Ascending aorta (tissue), 2 donors: ENCODE measurements around the gene ZNF778. TPM values are rescaled to one million over a fixed set of nuclear protein-coding genes. Genes with fewer than 3 reads are reported as not detected.
"Not testable (repeated sequence)": the region's sequence is repeated elsewhere in the genome, so short reads cannot be mapped to it uniquely, and the experiment has no call there.

Source experiments
- DNase-seq, 2 donors: peaks; one replicate each; pipeline ENCODE4 v3.0.0-alpha.2; 2019; ENCODE audit warnings: low spot score in 2 of 2
- H3K27ac ChIP-seq, 2 donors: fragments of 200-600 bp; sonication (generic); one replicate each; pipeline ENCODE4 v1.5.1; 2016 to 2017; ENCODE audit warnings: mild to moderate bottlenecking in 1 of 2
- H3K27me3 ChIP-seq: fragments of 200-600 bp; sonication (generic); one replicate; pipeline ENCODE4 v1.5.1; 2017
- H3K36me3 ChIP-seq, 2 donors: fragments of 200-600 bp; sonication (generic); one replicate each; pipeline ENCODE4 v1.5.1; 2016
- H3K4me1 ChIP-seq, 2 donors: fragments of 200-600 bp; sonication (generic); one replicate each; pipeline ENCODE4 v1.5.1; 2016 to 2017; ENCODE audit warnings: mild to moderate bottlenecking in 1 of 2
- H3K4me3 ChIP-seq, 2 donors: fragments of 200-600 bp; sonication (generic); one replicate each; pipeline ENCODE4 v1.5.1; 2016 to 2017; ENCODE audit warnings: mild to moderate bottlenecking in 1 of 2
- H3K9me3 ChIP-seq, 2 donors: fragments of 200-600 bp; sonication (generic); one replicate each; pipeline ENCODE4 v1.5.1; 2016
- CTCF ChIP-seq, 3 experiments: fragments of 200-600 bp in 2 of 3; fragments of 450-650 bp in 1 of 3; sonication (generic) in 2 of 3; IDR thresholded peaks; one replicate each; pipeline ENCODE4 v1.5.1; 2016 to 2019; ENCODE audit warnings: antibody characterized with exemption in 3 of 3, mild to moderate bottlenecking in 1 of 3, moderate library complexity in 1 of 3
- intact Hi-C: fragments of 100-400 bp; cut with DNase I; formaldehyde crosslinking; loops from one replicate; pipeline ENCODE4 v1.15.1; 2023
- total RNA-seq: library from RNA; depleted of rRNA; stranded (reverse); fragments of >200 nt; gene quantifications from one replicate; pipeline ENCODE4 v1.1.0, GENCODE V29; 2016

Gene ZNF778
- total RNA-seq, 1 donor from 2014 or later, result 1.5 TPM

GRCh38 chr16:89261691-89262563, 44.4 kb downstream of the ZNF778 start:
- no peak for TF ChIP-seq CTCF (IDR thresholded peaks at IDR 0.05)
- intact Hi-C loops, result no loop called here
- DNase-seq, result no peak
- peaks cover 2 to 3% of the 10 kb centered on the region in 2 donors for H3K4me1 ChIP-seq
- no peak overlapping the region for H3K27ac ChIP-seq
- H3K4me3 ChIP-seq, result no peak overlapping the region
- H3K27me3 ChIP-seq, result no peaks in the 10 kb centered on the region
- peaks cover 18 to 19% of the 10 kb centered on the region in 2 donors for H3K36me3 ChIP-seq
- H3K9me3 ChIP-seq, result peaks cover 5 to 7% of the 10 kb centered on the region in 2 donors

DNA sequence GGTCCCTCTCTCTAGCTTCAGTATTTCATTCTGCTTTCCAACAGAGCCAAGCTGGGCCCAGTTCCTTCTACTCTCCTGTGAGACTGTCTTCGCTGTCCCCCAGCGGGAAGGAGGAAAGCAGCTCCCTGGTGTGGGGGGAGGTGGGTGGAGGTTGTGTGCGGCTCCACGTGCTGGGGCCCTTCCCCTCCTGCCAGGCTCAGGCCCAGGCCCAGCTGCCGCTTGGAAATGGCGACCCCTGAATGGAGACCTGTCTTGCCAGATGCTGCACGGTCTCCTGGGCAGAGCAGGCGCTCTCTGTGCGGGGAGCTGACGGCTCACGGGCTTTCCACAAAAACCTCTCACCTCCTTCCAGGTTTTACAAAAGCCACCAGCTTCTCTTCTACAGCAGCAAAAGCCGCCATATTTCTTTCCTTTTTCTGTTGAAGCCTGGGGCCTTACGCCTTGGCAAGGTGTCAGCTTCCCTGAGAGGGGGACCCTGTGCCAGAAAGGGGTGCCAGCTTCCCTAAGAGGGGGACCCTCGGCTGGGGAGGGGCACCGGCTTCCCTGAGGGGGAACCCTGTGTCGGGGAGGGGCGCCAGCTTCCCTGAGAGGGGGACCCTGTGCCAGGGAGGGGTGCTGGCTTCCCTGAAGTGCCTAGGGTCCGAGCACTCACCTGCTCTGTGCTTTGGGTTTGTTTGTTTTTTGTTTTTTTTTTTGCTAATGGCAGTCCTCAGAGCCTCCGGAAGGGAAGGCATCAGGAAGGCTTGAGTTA, 47.5 kb downstream of the ZNF778 start:
- peaks cover 31 to 40% of the 10 kb centered on the region in 2 donors for H3K36me3 ChIP-seq

DNA sequence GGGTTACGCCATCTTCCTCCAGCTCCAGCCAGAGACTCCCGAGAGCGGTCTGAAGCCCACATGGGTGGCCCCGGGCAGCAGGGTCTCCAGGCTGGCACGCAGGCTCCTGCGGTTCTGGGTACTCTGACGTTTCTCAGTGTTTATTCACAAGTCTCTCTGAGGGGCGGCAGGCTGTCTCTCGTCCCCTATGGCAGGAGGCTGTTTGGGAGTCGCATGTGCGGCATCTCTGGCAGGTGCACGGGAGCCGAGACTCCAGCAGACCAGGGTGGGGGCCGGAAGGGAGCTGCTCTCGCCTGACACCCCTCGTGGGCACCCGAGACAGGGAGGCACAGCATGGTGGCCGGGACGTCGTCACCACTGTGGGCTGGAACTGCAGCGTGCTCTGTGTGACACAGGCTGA, 48.1 kb downstream of the ZNF778 start:
- no peak for DNase-seq
- Histone ChIP-seq H3K9me3 (peaks cover 5 to 7% of the 10 kb centered on the region in 2 donors), H3K27ac (no peak overlapping the region), H3K4me3 (no peak overlapping the region), H3K4me1 (no peaks in the 10 kb centered on the region), H3K36me3 (peaks cover 38 to 47% of the 10 kb centered on the region in 2 donors), H3K27me3 (no peaks in the 10 kb centered on the region)
- intact Hi-C loops, result no loop called here
- TF ChIP-seq CTCF (IDR thresholded peaks at IDR 0.05), result no peak

More for the DNA sequence above, 47.5 kb downstream of the ZNF778 start:
- no peak for TF ChIP-seq CTCF (IDR thresholded peaks at IDR 0.05)
- DNase-seq, result no peak
- Histone ChIP-seq H3K4me3 (no peak overlapping the region), H3K27me3 (no peaks in the 10 kb centered on the region), H3K27ac (no peak overlapping the region), H3K4me1 (no peaks in the 10 kb centered on the region), H3K9me3 (peaks cover 5 to 7% of the 10 kb centered on the region in 2 donors)
- intact Hi-C loops, result no loop called here

DNA sequence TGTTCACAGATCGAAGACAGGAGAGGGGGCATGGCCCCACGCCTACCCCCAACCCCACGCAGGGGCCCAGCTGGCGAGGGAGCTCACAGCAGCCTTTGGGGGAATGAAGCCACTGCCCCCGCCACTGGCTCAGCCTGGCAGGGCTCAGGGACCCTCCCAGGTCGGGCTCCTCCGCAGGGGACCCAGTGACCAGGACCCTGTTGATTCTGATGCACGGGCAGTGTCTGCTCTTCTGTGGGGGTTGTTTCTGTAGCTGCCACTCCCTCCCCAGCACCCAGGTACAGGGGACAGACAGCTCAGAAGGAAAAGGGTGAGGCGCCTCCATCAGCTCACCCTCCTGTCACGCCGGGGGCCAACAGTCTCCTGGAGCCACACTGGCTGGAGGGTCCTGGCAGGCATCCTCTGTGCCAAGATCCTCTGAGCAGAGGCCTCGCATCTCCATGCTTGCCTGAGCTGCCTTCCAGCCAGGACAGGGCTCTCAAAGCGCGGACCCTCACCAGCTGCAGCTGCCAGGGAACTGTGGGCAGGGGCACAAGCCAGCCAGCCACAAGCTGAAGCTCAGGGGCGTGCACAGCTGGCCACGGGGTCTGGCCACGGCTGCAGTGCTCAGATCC, 49.1 kb downstream of the ZNF778 start:
- H3K4me1 ChIP-seq, result no peaks in the 10 kb centered on the region
- DNase-seq, result no peak
- TF ChIP-seq CTCF (IDR thresholded peaks at IDR 0.05), result no peak
- peaks cover 47 to 57% of the 10 kb centered on the region in 2 donors for H3K36me3 ChIP-seq
- H3K9me3 ChIP-seq, result peaks cover 5 to 7% of the 10 kb centered on the region in 2 donors
- no peaks in the 10 kb centered on the region for H3K27me3 ChIP-seq
- H3K4me3 ChIP-seq, result no peak overlapping the region
- no peak overlapping the region for H3K27ac ChIP-seq
- intact Hi-C loops, result no loop called here

DNA sequence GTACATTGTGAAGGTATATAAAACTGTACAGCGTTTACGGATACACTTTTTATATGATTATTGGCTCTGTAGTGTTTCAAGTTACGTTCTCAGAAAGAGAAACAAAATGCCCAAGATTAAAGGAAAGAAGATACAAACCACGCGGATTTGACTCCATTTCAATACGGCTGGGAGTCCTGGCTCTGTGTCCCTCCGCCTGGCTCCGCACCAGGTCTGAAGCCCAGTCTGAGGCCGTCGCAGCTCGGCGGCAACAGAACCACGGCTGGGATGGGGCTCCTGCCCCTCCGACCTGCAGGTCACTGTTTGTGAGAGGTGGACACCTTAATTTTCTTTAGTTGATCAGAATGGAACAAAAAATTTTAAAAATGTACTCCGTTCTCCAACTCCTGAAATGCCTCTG, 50.2 kb downstream of the ZNF778 start:
- H3K36me3 ChIP-seq, result peaks cover 47 to 67% of the 10 kb centered on the region in 2 donors
- H3K4me1 ChIP-seq, intact Hi-C loops, DNase-seq, H3K4me3 ChIP-seq, H3K27me3 ChIP-seq, H3K27ac ChIP-seq, H3K9me3 ChIP-seq: not testable (repeated sequence)
